Lower leg skin (tissue), 4 donors: ENCODE measurements around the gene ADAM30. TPM values are rescaled to one million over a fixed set of nuclear protein-coding genes. Genes with fewer than 3 reads are reported as not detected.

Experiments
- DNase-seq, 2 donors: peaks; one replicate each; pipeline ENCODE4 v3.0.0-alpha.2; 2019; ENCODE audit warnings: low spot score in 2 of 2
- H3K4me3 ChIP-seq: fragments of 200-600 bp; sonication (generic); 2 replicates; pipeline ENCODE4 v1.5.1; 2017; ENCODE audit warnings: mild to moderate bottlenecking, low read depth; ENCODE audit not compliant: poor library complexity, severe bottlenecking
- CTCF ChIP-seq, 3 donors: fragments of 450-650 bp; IDR thresholded peaks; one replicate each; pipeline ENCODE4 v1.5.1; 2016; ENCODE audit warnings: antibody characterized with exemption in 3 of 3, mild to moderate bottlenecking in 3 of 3, moderate library complexity in 2 of 3
- POLR2A ChIP-seq, 2 donors: fragments of 450-650 bp; IDR thresholded peaks; one replicate each; pipeline ENCODE4 v1.6.1; 2016 to 2017; ENCODE audit warnings: antibody characterized with exemption in 2 of 2, mild to moderate bottlenecking in 1 of 2, moderate library complexity in 1 of 2
- WGBS, 2 donors: methylation state at CpG; one replicate each; pipeline ENCODE4 v1.1.5; 2018; 5-methylcytosine and 5-hydroxymethylcytosine counted together
- intact Hi-C: fragments of 100-400 bp; cut with DNase I; formaldehyde crosslinking; loops from one replicate; pipeline ENCODE4 v1.15.0; 2023; ENCODE audit warnings: low total_unique reads
- total RNA-seq, 4 donors: library from RNA; depleted of rRNA; stranded (reverse); fragments of >200 nt; gene quantifications; one replicate each; pipeline ENCODE4 v1.1.0, GENCODE V29; 2016

ADAM30 gene
- total RNA-seq, 4 donors from 2014 or later = not detected

GRCh38 chr1:119870917-119871596 lies 25.3 kb downstream of the ADAM30 start:
- TF ChIP-seq POLR2A (IDR thresholded peaks at IDR 0.05) = no peak
- peak in 1 of 3 donors; percentile 53 for TF ChIP-seq CTCF (IDR thresholded peaks at IDR 0.05)
- H3K4me3 ChIP-seq = no peak overlapping the region
- intact Hi-C loops = no loop called here
- DNase-seq = peak; percentile 70 to 95
- 49% methylated on average over 20 of the region's 20 CpGs for WGBS, 2 donors

GRCh38 chr1:119869995-119870394 lies 26.3 kb downstream of the ADAM30 start:
- intact Hi-C loops = no loop called here
- DNase-seq = no peak
- WGBS, 2 donors = 36 to 63% methylated on average over 1 of the region's 1 CpG
- TF ChIP-seq CTCF (IDR thresholded peaks at IDR 0.05) (no peak), POLR2A (IDR thresholded peaks at IDR 0.05) (no peak)
- no peak overlapping the region for H3K4me3 ChIP-seq

- 76 to 86% methylated on average over 2 of the region's 2 CpGs for WGBS, 2 donors
- intact Hi-C loops = no loop called here
- no peak for DNase-seq
These were observed 28.1 kb downstream of the ADAM30 start for GRCh38 chr1:119868176-119868575.

GRCh38 chr1:119866451-119866850 lies 29.9 kb downstream of the ADAM30 start:
- intact Hi-C loops = no loop called here
- WGBS, 2 donors = 51 to 53% methylated on average over 3 of the region's 3 CpGs
- no peak for DNase-seq

More at GRCh38 chr1:119868176-119868575, 28.1 kb downstream of the ADAM30 start:
- TF ChIP-seq CTCF (IDR thresholded peaks at IDR 0.05) = no peak
- TF ChIP-seq POLR2A (IDR thresholded peaks at IDR 0.05) = no peak
- H3K4me3 ChIP-seq = no peak overlapping the region

GRCh38 chr1:119865627-119866026 lies 30.7 kb downstream of the ADAM30 start:
- no peak for DNase-seq
- intact Hi-C loops = no loop called here
- no peak overlapping the region for H3K4me3 ChIP-seq
- no peak for TF ChIP-seq POLR2A (IDR thresholded peaks at IDR 0.05)
- TF ChIP-seq CTCF (IDR thresholded peaks at IDR 0.05) = no peak
- WGBS, 2 donors = 44 to 46% methylated on average over 4 of the region's 4 CpGs

More at GRCh38 chr1:119866451-119866850, 29.9 kb downstream of the ADAM30 start:
- H3K4me3 ChIP-seq = no peak overlapping the region
- TF ChIP-seq CTCF (IDR thresholded peaks at IDR 0.05) = no peak
- no peak for TF ChIP-seq POLR2A (IDR thresholded peaks at IDR 0.05)

- H3K4me3 ChIP-seq = no peak overlapping the region
- DNase-seq = no peak
- intact Hi-C loops = no loop called here
- TF ChIP-seq POLR2A (IDR thresholded peaks at IDR 0.05) = no peak
- TF ChIP-seq CTCF (IDR thresholded peaks at IDR 0.05) = no peak
These were observed 34.0 kb downstream of the ADAM30 start for GRCh38 chr1:119862276-119862675.
